OCI-LY3 (cell line): ENCODE data around the gene ALPK1.

ENCODE experiments used
- H2AFZ ChIP-seq: fragments of 200-600, 300-600 bp; shearing (Covaris generic); 2 replicates; pipeline ENCODE4 v1.6.0; 2014; ENCODE audit warnings: antibody characterized with exemption, low read depth, low read length
- H3K27ac ChIP-seq: fragments of 200-600, 300-600 bp; sonication (generic); 2 replicates; pipeline ENCODE4 v1.5.1; 2014; ENCODE audit warnings: mild to moderate bottlenecking, low read length, moderate library complexity, mixed read lengths
- H3K27me3 ChIP-seq: fragments of 200-600, 300-600 bp; sonication (generic); 2 replicates; pipeline ENCODE4 v1.6.1; 2014; ENCODE audit warnings: low read depth, low read length, mixed read lengths
- H3K36me3 ChIP-seq: fragments of 200-600, 300-600 bp; sonication (generic); replicated peaks from 2 replicates; pipeline ENCODE3; 2014; ENCODE audit warnings: low read depth, low read length, mixed read lengths
- H3K4me1 ChIP-seq: fragments of 300-600, 200-600 bp; sonication (generic); 2 replicates; pipeline ENCODE4 v1.6.1; 2014; ENCODE audit warnings: low read length, mixed read lengths
- H3K4me2 ChIP-seq: fragments of 200-600, 300-600 bp; sonication (generic); 2 replicates; pipeline ENCODE4 v1.6.1; 2014; ENCODE audit warnings: low read length, mixed read lengths
- H3K4me3 ChIP-seq: fragments of 300-600, 200-600 bp; sonication (generic); 2 replicates; pipeline ENCODE4 v1.5.1; 2014; ENCODE audit warnings: antibody characterized with exemption, mild to moderate bottlenecking, low read length, moderate library complexity
- H3K79me2 ChIP-seq: fragments of 300-600, 200-600 bp; shearing (Covaris generic); 2 replicates; pipeline ENCODE4 v1.6.1; 2014; ENCODE audit warnings: mild to moderate bottlenecking, low read length, mixed read lengths
- H3K9ac ChIP-seq: fragments of 300-600, 200-600 bp; shearing (Covaris generic); 2 replicates; pipeline ENCODE4 v1.6.0; 2014; ENCODE audit warnings: mild to moderate bottlenecking, low read length, moderate library complexity
- H3K9me3 ChIP-seq: fragments of 200-600, 300-600 bp; shearing (Covaris generic); 2 replicates; pipeline ENCODE4 v1.6.1; 2014; ENCODE audit warnings: low read length, mixed read lengths; ENCODE audit not compliant: insufficient read depth
- H4K20me1 ChIP-seq: fragments of 200-600, 300-600 bp; sonication (generic); 2 replicates; pipeline ENCODE4 v1.6.1; 2016; ENCODE audit warnings: low read length, mixed read lengths; ENCODE audit not compliant: insufficient read depth
- EZH2phosphoT487 ChIP-seq: fragments of 200-600 bp; shearing (Covaris generic); IDR thresholded peaks from 2 replicates; pipeline ENCODE4 v1.6.1; 2018; ENCODE audit warnings: antibody characterized with exemption, mixed run types, low read depth
- TF ChIP-seq, protein P1 (sequence below): fragments of 200-600, 300-600 bp; sonication (generic); IDR thresholded peaks from 2 replicates; pipeline ENCODE4 v1.5.1; 2014; ENCODE audit warnings: antibody characterized with exemption, low read length, low read depth

The ALPK1 gene

DNA sequence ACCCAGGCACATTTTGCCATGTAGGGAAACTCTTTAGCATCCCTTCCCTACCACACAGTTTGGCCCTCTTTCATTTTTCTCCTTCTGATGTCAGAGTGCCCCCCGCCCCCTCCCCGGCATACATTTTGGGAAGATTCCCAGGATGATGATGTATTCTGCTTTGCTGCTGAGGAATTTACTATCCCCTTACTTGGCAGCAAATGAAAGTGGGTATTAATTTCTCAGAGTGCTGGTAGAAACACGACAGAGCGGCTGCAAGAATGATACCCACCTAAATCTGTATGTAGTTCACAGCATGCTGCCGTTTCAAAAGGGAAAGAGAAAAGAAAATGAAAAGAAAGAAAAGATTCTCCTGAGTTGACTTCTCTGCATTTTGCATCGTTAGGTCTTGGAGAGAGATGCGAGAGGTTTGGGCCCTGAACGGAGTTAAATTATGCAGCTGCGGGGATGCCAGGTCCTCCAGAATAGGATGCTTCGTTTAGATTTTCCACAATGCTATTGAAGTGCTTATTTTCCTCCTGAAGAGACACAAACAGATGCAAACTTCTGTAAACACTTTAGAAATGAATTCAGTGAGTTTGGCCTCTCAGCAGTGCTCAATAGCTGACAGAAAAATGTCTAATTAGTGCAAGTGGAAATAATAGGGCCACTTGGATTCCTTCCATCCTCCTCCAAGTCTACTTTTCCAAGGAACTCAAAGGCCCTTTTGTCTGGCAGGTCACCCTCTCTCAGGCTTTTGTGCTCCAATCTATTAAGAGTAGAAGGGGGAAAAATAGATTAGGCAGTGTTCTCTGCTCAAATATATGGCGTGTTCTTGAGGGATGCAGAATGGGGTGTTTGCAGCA, 106.2 kb downstream of the ALPK1 start:
- Histone ChIP-seq H3K4me2 (no peak overlapping the region), H4K20me1 (no peaks in the 10 kb centered on the region; the same call in 1 of the 2 replicates), H3K27me3 (no peaks in the 10 kb centered on the region), H2AFZ (no peak overlapping the region), H3K4me1 (no peaks in the 10 kb centered on the region), H3K79me2 (no peaks in the 10 kb centered on the region), H3K9me3 (no peaks in the 10 kb centered on the region), H3K4me3 (no peak overlapping the region), H3K9ac (no peak overlapping the region), H3K36me3 (no peaks in the 10 kb centered on the region), H3K27ac (no peak overlapping the region)
- TF ChIP-seq EZH2phosphoT487, result no peak
- TF ChIP-seq, protein P1, sequence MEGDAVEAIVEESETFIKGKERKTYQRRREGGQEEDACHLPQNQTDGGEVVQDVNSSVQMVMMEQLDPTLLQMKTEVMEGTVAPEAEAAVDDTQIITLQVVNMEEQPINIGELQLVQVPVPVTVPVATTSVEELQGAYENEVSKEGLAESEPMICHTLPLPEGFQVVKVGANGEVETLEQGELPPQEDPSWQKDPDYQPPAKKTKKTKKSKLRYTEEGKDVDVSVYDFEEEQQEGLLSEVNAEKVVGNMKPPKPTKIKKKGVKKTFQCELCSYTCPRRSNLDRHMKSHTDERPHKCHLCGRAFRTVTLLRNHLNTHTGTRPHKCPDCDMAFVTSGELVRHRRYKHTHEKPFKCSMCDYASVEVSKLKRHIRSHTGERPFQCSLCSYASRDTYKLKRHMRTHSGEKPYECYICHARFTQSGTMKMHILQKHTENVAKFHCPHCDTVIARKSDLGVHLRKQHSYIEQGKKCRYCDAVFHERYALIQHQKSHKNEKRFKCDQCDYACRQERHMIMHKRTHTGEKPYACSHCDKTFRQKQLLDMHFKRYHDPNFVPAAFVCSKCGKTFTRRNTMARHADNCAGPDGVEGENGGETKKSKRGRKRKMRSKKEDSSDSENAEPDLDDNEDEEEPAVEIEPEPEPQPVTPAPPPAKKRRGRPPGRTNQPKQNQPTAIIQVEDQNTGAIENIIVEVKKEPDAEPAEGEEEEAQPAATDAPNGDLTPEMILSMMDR, result no peak

DNA sequence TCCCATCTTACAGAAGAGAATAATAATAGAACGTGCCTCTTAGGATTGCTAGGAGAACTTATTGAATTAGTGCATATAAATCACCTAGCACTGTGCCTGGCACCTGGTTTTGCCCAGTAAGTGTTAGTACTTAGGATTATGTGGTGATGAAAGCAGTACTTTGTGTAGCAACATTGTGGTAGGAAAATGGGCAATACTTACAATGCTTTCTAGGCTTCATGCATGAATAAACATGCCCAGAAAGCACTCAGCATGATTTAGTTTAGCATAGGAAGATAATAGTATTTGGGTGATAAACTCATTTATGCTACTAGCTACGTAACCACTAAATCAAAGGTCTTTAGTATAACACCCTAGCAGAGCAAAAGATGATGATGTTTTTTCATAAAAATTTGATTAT, 113.2 kb downstream of the ALPK1 start:
- Histone ChIP-seq H2AFZ (no peak overlapping the region), H3K9me3 (no peaks in the 10 kb centered on the region), H4K20me1 (no peaks in the 10 kb centered on the region)

DNA sequence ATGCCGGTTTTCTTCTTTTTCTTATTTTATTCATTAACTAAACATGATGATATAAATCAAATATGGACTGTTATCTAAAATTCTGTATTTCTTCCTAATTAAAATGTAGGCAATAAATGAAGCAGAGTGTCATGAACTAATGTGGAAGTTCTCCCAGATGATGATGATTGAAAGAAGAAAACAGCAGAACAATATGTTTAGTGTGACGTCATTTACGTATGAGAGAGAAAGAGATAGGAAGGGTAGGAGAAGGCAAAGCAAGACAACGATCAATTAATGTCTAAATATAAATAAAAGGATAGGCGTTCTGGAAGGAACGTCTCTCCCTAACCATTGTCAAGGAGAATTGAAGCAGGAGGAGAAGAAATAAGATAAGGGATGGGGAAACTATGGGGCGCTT, 113.6 kb downstream of the ALPK1 start:
- no peak overlapping the region for H3K4me3 ChIP-seq
- no peaks in the 10 kb centered on the region for H3K79me2 ChIP-seq
- TF ChIP-seq, protein P1, result no peak
- no peak for TF ChIP-seq EZH2phosphoT487
- H3K27ac ChIP-seq, result no peak overlapping the region
- H4K20me1 ChIP-seq, result no peaks in the 10 kb centered on the region
- no peaks in the 10 kb centered on the region for H3K9me3 ChIP-seq
- no peak overlapping the region for H3K9ac ChIP-seq
- H3K4me1 ChIP-seq, result no peaks in the 10 kb centered on the region
- H3K27me3 ChIP-seq, result no peaks in the 10 kb centered on the region
- H3K36me3 ChIP-seq, result no peaks in the 10 kb centered on the region
- H2AFZ ChIP-seq, result no peak overlapping the region
- no peak overlapping the region for H3K4me2 ChIP-seq

More for the DNA sequence above, 113.2 kb downstream of the ALPK1 start:
- no peak overlapping the region for H3K9ac ChIP-seq
- no peaks in the 10 kb centered on the region for H3K36me3 ChIP-seq
- TF ChIP-seq, protein P1, result no peak
- TF ChIP-seq EZH2phosphoT487, result no peak
- no peaks in the 10 kb centered on the region for H3K27me3 ChIP-seq
- no peaks in the 10 kb centered on the region for H3K79me2 ChIP-seq
- H3K4me1 ChIP-seq, result no peaks in the 10 kb centered on the region
- no peak overlapping the region for H3K27ac ChIP-seq
- H3K4me2 ChIP-seq, result no peak overlapping the region
- no peak overlapping the region for H3K4me3 ChIP-seq

DNA sequence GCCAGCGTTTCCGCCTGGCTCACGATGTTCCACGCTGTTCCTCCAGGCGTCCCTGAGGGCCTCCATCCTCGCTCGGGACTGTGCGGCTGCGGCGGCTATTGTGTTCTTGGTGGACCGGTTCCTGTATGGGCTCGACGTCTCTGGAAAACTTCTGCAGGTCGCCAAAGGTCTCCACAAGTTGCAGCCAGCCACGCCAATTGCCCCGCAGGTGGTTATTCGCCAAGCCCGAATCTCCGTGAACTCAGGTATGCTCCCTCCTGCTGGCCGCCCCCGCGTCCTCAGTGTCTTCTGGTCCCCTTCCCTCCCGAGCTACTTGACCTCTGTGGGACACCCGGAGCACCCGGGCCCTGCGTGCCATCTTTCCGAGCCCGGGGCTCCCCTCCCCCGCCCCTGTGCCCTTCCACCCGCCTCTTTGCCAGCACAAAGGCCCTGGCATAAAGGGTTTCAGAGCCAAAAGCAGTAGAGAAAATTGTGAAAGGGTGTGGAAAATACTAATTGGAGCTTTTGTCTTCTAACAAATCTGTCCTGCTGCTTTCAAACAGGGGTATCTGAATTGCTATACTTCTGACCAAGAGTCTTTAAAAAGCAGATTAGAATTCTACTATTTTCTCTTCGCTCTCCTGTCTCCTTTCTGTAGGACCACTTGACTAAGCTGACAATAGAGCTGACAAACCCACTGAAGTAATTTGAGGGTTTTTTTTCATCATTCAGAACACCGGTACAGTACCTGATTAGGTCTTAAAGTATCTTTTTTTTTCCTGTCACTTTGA, 114.8 kb downstream of the ALPK1 start:
- H2AFZ ChIP-seq, result no peak overlapping the region
- TF ChIP-seq, protein P1, result no peak
- no peak for TF ChIP-seq EZH2phosphoT487
- no peak overlapping the region for H3K4me2 ChIP-seq
- H3K9me3 ChIP-seq, result no peaks in the 10 kb centered on the region
- no peak overlapping the region for H3K4me3 ChIP-seq
- H4K20me1 ChIP-seq, result no peaks in the 10 kb centered on the region
- H3K4me1 ChIP-seq, result no peaks in the 10 kb centered on the region
- no peaks in the 10 kb centered on the region for H3K79me2 ChIP-seq
- H3K27me3 ChIP-seq, result no peaks in the 10 kb centered on the region
- no peak overlapping the region for H3K27ac ChIP-seq
- no peaks in the 10 kb centered on the region for H3K36me3 ChIP-seq
- H3K9ac ChIP-seq, result no peak overlapping the region
